IPS-18c (cell line): Measurements from ENCODE around the gene PSD.
A peak's percentile ranks its signal among the peaks of the same experiment; 100 is the strongest.

Experiments
- H3K4me3 ChIP-seq: 2 replicates; pipeline ENCODE4 v1.7.0; 2013; ENCODE audit warnings: low read depth, mild to moderate bottlenecking, low read length, moderate library complexity; ENCODE audit not compliant: insufficient read depth
- H3K9me3 ChIP-seq: one replicate; pipeline ENCODE4 v1.6.1; 2013; ENCODE audit warnings: mild to moderate bottlenecking, low read length, moderate library complexity; ENCODE audit not compliant: control insufficient read depth, insufficient read depth

Gene PSD

DNA sequence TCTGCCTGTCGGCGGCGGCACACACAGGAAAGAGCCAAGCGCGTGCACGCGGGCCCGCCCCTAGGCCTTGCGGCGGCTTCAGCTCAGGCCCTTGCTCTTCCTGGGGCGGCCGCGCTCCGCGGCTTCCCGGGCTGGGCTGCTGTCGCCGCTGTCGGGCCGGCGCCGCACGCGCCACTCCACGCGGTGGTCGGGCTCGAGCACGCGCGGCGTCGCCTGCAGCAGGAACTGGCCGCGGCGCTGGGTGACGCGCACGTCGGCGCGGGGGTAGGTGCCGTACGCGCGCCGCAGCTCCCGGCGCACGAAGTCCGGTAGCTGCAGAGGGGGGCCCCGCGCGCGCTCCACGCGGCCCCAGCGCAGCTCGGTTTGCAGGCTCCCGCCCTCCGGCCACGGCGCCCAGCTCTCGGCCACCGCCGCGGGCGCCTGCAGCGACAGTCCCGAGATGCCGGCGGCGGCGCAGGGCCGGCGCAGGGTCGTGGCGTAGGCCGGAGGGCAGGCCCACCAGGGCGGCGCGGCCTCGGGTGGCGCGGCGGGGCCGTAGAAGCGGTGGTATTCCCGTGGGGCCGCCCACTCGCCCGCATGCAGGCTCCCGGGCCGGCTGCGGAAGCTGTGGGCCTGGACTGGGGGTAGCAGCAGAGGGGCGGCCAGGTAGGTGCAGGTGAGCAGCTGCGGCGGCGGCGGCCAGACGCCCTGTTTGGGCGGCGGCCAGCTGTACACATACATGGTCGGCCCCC lies 32.0 kb upstream of the PSD start:
- peak overlapping the region; percentile 89 for H3K4me3 ChIP-seq
- no peaks in the 10 kb centered on the region for H3K9me3 ChIP-seq

DNA sequence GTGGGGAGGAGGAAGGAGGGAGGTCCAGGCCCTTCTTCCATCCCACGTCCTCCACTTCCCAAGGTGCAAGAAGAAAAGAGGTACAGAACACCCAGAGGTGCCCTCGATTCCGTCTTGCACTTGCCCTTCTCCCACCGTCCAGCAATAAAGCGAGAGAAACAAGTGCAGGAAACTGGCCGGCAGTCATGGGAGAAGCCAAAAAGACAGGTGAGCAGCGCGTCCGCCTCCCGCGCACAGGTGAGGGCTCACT lies 31.5 kb upstream of the PSD start:
- no peaks in the 10 kb centered on the region for H3K9me3 ChIP-seq

GRCh38 chr10:102449321-102450123 lies 30.9 kb upstream of the PSD start:
- no peaks in the 10 kb centered on the region for H3K9me3 ChIP-seq
- H3K4me3 ChIP-seq: peak overlapping the region; percentile 89

More for the DNA sequence above, 31.5 kb upstream of the PSD start:
- H3K4me3 ChIP-seq: peak overlapping the region; percentile 89

DNA sequence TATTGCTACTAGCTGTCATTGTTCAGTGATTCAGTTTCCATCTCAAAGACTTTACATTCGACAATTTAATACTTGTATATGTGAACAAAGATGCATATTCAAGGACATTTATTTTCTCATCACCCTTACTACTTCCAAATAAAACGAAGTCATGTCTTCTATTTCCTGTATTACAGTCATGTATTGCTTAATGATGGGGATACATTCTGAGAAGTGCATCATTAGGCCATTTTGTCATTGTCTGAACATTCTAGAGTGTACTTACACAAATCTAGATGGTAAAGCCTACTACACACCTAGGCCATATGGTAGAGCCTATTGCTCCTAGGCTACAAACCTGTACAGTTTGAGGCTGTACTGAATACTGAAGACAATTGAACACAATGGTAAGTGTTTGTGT lies 26.3 kb upstream of the PSD start:
- Histone ChIP-seq H3K9me3 (no peaks in the 10 kb centered on the region), H3K4me3 (no peak overlapping the region)

- no peak overlapping the region for H3K4me3 ChIP-seq
- H3K9me3 ChIP-seq: no peaks in the 10 kb centered on the region
These were observed 19.8 kb upstream of the PSD start for GRCh38 chr10:102438374-102438773.

DNA sequence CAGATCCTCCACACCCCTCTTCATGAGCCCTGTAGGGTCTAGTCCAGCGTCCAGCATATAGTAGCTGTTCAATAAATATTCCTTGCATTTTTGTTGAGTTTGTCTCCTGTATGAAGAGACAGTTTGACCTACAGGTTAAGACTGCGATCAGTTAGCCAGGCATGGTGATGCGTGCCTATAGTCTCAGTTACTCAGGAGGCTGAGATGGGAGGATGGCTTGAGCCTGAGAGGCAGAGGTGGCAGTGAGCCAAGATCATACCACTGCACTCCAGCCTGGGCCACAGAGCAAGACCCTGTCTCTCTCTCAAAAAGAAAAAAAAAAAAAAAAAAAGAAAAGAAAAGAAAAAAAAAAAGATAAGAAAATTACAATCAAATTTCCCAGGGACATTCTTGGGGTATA lies 18.9 kb upstream of the PSD start:
- Histone ChIP-seq H3K9me3 (no peaks in the 10 kb centered on the region), H3K4me3 (no peak overlapping the region)

DNA sequence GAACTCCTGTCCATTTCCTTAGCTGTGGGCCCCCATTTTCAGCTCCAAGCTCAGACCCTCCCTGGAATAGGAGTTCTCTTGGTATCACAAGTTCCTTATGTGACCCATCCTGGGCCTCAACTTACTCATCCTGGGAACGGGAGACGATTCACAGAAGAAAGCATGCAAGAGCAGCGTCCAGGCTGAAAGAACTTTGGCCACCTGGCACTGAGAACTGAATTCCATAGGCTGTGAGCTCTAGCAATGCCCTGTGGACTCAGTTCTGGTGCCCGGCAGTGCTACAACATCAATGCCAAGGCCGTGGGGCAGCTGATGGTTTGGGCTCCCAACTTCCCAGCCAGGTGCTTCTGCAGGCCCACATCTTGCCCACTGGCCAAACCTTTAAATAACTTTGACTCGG lies 17.7 kb upstream of the PSD start:
- Histone ChIP-seq H3K9me3 (no peaks in the 10 kb centered on the region), H3K4me3 (no peak overlapping the region)

GRCh38 chr10:102435529-102436233 lies 17.1 kb upstream of the PSD start:
- no peak overlapping the region; the same call in 1 of the 2 replicates for H3K4me3 ChIP-seq
- no peaks in the 10 kb centered on the region for H3K9me3 ChIP-seq

DNA sequence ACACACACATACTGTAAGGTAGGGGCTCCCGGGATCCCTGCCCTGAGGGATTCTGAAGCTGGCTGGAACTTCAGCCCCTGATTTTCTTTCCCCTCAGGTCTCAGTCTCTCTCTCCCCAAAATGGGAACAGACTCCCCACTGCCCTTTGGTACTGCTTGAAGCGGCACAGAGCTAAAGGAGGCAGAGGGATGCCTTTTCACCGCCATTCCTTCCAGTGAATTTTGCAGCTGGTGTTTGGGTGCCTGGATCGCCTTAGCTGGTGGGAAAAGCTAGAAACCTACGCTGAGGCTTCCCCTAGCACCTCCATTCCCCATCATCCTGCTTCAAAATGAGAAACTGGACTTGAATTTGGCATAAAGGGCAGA lies 16.5 kb upstream of the PSD start:
- H3K4me3 ChIP-seq: peak overlapping the region; percentile 9; the same call in 1 of the 2 replicates
- no peaks in the 10 kb centered on the region for H3K9me3 ChIP-seq

DNA sequence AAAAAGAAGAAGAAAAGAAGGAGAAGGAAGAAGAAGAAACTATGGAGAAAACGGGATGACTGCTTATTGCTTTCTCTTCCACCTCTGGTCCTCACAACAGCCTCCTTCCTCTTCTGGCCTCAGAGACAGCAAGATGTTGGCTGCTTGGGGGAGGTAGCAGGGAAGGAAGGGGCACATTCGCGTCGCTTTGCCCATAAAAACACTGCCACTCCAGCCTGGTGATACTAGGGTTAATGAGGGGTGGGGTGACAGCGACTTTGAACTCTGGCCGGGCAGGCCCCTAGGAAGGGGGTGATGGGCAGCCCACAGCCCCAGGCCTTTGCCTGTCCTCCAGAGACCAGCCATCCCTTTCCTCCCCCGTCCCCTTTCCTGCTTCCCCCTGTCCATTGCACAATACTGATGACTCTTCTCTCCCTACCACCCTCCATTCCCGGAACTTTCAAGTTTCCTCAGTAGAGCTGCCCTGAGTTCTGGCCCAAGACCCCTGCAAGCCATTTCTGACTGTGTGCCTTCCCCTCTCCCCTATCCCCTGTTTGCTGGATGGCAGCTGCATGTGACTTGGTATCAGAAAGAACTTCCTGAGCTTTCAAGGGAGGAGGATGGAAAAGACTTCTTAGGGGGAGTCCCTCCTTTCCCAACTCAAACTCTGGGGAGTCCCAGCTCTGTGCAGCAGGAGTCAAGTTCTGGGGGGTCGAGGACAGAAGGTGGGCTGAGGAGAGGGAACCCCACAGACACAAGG lies 16.0 kb upstream of the PSD start:
- Histone ChIP-seq H3K4me3 (peak overlapping the region; percentile 9; the same call in 1 of the 2 replicates), H3K9me3 (no peaks in the 10 kb centered on the region)

DNA sequence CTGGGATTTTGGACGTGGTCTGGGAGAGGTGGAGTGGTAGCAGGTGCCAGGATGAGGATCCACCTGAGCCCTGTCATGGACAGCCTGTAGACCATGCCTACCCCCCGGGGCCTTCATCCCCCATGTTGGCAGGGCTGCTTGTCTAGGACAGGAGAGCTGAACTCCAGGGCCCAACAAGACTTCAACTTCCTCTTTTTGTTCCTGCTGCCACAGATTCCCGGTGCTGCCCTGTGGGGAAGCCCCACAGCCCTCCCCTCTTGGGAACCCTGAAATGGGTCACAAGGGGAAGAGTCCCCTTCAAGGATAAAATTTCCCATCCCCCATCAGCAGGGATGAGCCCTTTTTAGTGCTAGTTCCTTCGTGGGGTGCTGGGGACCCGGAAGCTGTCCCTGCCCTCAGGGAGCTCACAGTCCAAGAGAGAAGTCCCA lies 15.0 kb upstream of the PSD start:
- no peaks in the 10 kb centered on the region for H3K9me3 ChIP-seq
- H3K4me3 ChIP-seq: no peak overlapping the region

- Histone ChIP-seq H3K9me3 (no peaks in the 10 kb centered on the region), H3K4me3 (peak within 1 kb of the TSS; percentile 89)
These were observed 13.8 kb upstream of the PSD start, which contains the start of gene CUEDC2 for GRCh38 chr10:102432162-102432950. TSS of gene CUEDC2 (minus strand) at chr10:102432574. CDS start at chr10:102425188, 7,386 bp downstream.

DNA sequence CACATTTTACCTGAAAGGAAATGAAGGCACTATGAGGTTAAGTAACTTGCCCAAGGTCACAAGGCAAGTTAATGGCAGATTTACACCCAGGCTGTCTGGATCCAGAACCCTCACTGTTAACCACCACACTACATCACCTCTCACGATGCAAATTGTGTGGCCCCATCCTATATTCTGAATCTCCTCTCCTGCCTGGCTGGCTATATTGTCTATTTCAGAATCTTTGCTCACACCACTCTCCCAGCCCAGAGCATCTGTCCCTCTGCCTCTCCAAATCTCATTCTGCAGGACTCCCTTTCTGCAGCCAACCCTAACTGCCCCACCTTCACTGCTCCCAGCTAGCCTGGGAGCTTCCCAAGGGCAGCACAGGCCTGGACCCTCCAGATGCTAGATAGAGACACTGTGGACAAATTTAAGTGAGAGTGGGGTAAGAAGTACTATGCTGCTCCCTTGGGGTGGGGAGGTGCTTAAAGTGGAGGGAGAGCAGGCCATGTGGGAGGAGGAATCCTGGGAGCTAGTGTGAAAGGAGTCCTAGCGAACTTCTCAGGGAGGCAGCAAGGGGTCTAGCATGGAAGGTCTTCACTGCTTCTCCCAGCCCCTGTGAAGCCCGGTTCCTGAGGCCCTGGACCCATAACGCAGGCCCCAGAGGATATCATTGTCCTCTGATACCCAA lies 13.0 kb upstream of the PSD start:
- Histone ChIP-seq H3K9me3 (no peaks in the 10 kb centered on the region), H3K4me3 (peak overlapping the region; percentile 89)

DNA sequence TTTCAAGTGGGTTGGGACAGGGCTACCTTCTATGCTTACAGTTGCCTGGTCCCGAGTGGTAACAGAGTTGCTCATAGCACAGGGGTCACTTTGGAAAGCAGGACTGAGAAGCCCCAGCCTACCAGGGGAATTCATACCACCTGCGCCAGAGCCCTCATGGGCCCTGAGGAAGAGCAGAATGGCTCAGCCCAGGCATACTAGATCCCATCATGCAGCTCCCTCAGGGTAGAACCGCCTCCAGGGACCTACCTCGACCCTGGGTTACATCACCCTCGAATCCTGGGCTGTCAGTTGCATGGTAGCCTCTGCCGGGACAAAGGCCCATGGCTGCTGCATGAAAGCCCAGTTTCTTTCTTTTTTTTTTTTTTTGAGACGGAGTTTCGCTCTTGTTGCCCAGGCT lies 10.9 kb upstream of the PSD start:
- Histone ChIP-seq H3K9me3 (no peaks in the 10 kb centered on the region), H3K4me3 (no peak overlapping the region)

DNA sequence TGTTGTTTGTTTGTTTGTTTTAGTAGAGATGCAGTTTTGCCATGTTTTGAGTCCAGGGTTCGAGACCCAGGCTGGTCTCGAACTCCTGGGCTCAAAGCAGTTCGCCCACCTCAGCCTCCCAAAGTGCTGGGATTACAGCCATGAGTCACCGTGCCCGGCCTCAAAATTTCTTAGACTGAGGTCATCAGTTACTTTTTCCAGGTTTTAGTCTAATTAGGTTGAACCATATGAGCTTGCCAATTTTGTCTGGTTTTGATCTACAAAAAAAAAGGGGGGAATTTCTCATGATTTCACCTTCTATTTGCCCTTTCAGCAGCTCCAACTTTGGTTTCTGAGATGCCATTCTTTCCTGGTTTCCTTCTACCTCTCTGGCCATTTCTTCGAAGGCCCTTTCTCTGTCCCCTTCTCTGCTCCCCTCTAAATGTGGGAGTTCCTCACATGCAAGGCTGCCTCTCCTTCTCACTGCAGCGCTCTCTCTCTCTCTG lies 8.3 kb upstream of the PSD start:
- H3K9me3 ChIP-seq: no peaks in the 10 kb centered on the region

GRCh38 chr10:102425444-102425843 lies 6.9 kb upstream of the PSD start:
- no peaks in the 10 kb centered on the region for H3K9me3 ChIP-seq

More for the DNA sequence above, 8.3 kb upstream of the PSD start:
- no peak overlapping the region for H3K4me3 ChIP-seq

More at GRCh38 chr10:102425444-102425843, 6.9 kb upstream of the PSD start:
- H3K4me3 ChIP-seq: no peak overlapping the region
